ENCODE data around the gene ZNF614.
"Not testable (repeated sequence)": the region's sequence is repeated elsewhere in the genome, so short reads cannot be mapped to it uniquely, and the experiment has no call there.

ZNF614 gene

DNA sequence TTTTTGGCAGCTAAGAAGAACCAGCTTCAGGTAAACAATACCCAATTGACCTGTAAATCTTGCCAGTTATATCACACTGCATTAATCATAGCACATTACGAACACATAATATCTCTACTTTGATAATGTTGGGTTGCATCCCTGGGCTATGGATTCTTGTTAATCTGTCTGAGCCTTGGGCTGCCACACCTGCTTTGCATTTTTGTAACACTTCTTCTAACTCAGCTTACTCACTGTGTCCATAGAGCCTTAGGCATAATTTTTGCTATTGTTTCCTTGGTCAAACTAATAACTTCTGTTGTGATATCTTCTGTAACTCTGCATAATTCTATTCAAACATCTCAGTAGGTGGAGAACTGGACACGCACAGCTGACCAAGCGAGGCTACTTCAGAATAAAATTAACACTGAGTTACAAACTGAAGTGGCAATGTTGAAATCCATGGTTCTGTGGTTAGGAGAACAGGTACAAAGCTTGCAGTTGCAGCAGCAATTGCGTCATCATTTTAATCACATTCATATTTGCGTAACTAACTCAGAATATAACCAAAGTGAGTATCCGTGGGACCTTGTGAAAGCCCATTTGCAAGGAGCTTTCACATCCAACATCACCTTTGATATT lies 48.0 kb downstream of the ZNF614 start:
- Histone ChIP-seq H3K79me2 (ENCODE audit: low read length) (no peaks in the 10 kb centered on the region), H3K27ac (ENCODE audit: low read length) (no peak overlapping the region), H3K4me1 (ENCODE audit: low read length) (no peaks in the 10 kb centered on the region)

DNA sequence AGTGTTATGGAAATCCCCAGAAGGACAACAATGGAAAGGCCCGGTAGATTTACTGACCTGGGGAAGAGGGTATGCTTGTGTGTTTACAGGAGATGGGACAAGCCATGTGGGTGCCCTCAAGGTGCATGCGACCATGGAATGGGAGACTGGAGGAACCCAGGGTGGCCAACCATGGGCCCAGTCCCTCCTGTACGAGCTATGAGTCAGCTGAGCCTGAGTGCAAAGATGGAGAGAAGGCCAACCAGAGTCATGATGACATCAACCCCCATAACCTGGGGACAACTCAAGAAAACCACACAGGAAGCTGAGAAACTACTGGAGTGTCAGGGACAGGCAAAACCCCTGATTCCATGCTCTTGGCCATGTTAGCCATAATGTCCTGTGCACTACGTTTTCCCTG lies 49.3 kb downstream of the ZNF614 start:
- H3K4me1 ChIP-seq (ENCODE audit: low read length): no peaks in the 10 kb centered on the region
- no peak overlapping the region for H3K4me2 ChIP-seq (ENCODE audit: low read length)
- H3K79me2 ChIP-seq (ENCODE audit: low read length): no peaks in the 10 kb centered on the region
- H3K27ac ChIP-seq (ENCODE audit: low read length): no peak overlapping the region
- no peaks in the 10 kb centered on the region for H3K27me3 ChIP-seq (ENCODE audit: low read depth, low read length)
- no peak overlapping the region for H2AFZ ChIP-seq (ENCODE audit: low read depth, low read length)
- H3K4me3 ChIP-seq (ENCODE audit: low read length): no peak overlapping the region
- no peak overlapping the region for H3K9ac ChIP-seq (ENCODE audit: low read length)
- no peak for TF ChIP-seq EZH2phosphoT487 (IDR thresholded peaks at IDR 0.05; ENCODE audit: low read depth)
- TF ChIP-seq, protein P1, sequence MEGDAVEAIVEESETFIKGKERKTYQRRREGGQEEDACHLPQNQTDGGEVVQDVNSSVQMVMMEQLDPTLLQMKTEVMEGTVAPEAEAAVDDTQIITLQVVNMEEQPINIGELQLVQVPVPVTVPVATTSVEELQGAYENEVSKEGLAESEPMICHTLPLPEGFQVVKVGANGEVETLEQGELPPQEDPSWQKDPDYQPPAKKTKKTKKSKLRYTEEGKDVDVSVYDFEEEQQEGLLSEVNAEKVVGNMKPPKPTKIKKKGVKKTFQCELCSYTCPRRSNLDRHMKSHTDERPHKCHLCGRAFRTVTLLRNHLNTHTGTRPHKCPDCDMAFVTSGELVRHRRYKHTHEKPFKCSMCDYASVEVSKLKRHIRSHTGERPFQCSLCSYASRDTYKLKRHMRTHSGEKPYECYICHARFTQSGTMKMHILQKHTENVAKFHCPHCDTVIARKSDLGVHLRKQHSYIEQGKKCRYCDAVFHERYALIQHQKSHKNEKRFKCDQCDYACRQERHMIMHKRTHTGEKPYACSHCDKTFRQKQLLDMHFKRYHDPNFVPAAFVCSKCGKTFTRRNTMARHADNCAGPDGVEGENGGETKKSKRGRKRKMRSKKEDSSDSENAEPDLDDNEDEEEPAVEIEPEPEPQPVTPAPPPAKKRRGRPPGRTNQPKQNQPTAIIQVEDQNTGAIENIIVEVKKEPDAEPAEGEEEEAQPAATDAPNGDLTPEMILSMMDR (IDR thresholded peaks at IDR 0.05; ENCODE audit: low read depth, low read length): no peak
- H3K36me3 ChIP-seq (replicated peaks; ENCODE audit: low read depth, low read length): no peaks in the 10 kb centered on the region
- peaks cover 13% of the 10 kb centered on the region for H3K9me3 ChIP-seq (ENCODE audit: insufficient read depth, low read length)
- H4K20me1 ChIP-seq (ENCODE audit: insufficient read depth, low read length): no peaks in the 10 kb centered on the region

More for the DNA sequence above, 48.0 kb downstream of the ZNF614 start:
- Histone ChIP-seq H3K9ac (ENCODE audit: low read length) (no peak overlapping the region), H3K36me3 (replicated peaks; ENCODE audit: low read depth, low read length) (no peaks in the 10 kb centered on the region), H4K20me1 (ENCODE audit: insufficient read depth, low read length) (no peaks in the 10 kb centered on the region), H2AFZ (ENCODE audit: low read depth, low read length) (no peak overlapping the region), H3K4me3 (ENCODE audit: low read length) (no peak overlapping the region), H3K9me3 (ENCODE audit: insufficient read depth, low read length) (peaks cover 13% of the 10 kb centered on the region; the same call in 1 of the 2 replicates), H3K27me3 (ENCODE audit: low read depth, low read length) (no peaks in the 10 kb centered on the region), H3K4me2 (ENCODE audit: low read length) (no peak overlapping the region)
- TF ChIP-seq, protein P1 (IDR thresholded peaks at IDR 0.05; ENCODE audit: low read depth, low read length): no peak
- TF ChIP-seq EZH2phosphoT487 (IDR thresholded peaks at IDR 0.05; ENCODE audit: low read depth): no peak

DNA sequence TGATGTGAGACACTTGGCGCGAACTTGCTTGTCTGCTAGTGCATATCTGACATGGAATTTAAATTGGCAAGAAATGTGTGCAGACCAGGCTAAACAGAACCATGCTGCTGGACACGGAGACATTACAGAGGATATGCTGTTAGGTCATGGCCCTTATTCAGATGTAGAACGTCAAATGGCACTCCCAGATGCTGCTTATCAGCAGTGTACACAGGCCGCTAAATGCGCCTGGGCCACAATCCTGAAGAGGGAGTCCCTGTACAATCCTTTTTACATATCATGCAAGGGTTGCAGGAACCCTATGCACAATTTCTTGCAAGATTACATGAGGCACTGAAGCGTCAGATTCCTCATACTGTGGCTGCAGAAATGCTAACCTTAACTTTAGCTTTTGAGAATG lies 50.8 kb downstream of the ZNF614 start:
- H2AFZ ChIP-seq (ENCODE audit: low read depth, low read length): no peak overlapping the region
- H3K9ac ChIP-seq (ENCODE audit: low read length): no peak overlapping the region
- no peaks in the 10 kb centered on the region for H3K27me3 ChIP-seq (ENCODE audit: low read depth, low read length)
- peaks cover 18% of the 10 kb centered on the region for H3K9me3 ChIP-seq (ENCODE audit: insufficient read depth, low read length)
- no peaks in the 10 kb centered on the region for H4K20me1 ChIP-seq (ENCODE audit: insufficient read depth, low read length)
- H3K4me2 ChIP-seq (ENCODE audit: low read length): no peak overlapping the region
- no peak for TF ChIP-seq EZH2phosphoT487 (IDR thresholded peaks at IDR 0.05; ENCODE audit: low read depth)
- TF ChIP-seq, protein P1 (IDR thresholded peaks at IDR 0.05; ENCODE audit: low read depth, low read length): no peak
- no peaks in the 10 kb centered on the region for H3K4me1 ChIP-seq (ENCODE audit: low read length)
- H3K27ac ChIP-seq (ENCODE audit: low read length): no peak overlapping the region
- H3K79me2 ChIP-seq (ENCODE audit: low read length): no peaks in the 10 kb centered on the region
- H3K36me3 ChIP-seq (replicated peaks; ENCODE audit: low read depth, low read length): no peaks in the 10 kb centered on the region
- no peak overlapping the region for H3K4me3 ChIP-seq (ENCODE audit: low read length)

DNA sequence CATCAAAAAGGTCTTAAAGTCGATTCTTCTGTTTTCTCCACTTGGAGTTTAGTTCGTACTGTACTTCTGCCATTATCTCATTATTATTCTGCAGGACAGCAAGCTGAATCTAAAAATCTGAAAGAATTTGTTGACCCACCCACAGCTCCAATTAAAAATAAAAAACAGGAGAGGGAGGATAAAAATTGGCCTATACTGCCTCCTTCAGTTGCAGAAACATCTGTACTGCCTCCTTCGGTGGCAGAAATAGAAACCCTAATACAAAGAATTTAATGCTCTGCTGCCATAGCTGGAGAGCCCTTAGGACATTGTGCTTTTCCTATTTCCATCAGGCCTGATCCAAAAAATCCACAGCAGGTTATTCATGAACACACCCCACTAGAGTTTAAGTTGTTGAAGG lies 51.3 kb downstream of the ZNF614 start:
- Histone ChIP-seq H3K9ac (ENCODE audit: low read length) (no peak overlapping the region), H2AFZ (ENCODE audit: low read depth, low read length) (no peak overlapping the region), H3K9me3 (ENCODE audit: insufficient read depth, low read length) (peaks cover 18% of the 10 kb centered on the region), H3K4me3 (ENCODE audit: low read length) (no peak overlapping the region), H3K4me1 (ENCODE audit: low read length) (no peaks in the 10 kb centered on the region), H3K27ac (ENCODE audit: low read length) (no peak overlapping the region), H3K4me2 (ENCODE audit: low read length) (no peak overlapping the region), H3K27me3 (ENCODE audit: low read depth, low read length) (no peaks in the 10 kb centered on the region), H4K20me1 (ENCODE audit: insufficient read depth, low read length) (no peaks in the 10 kb centered on the region), H3K79me2 (ENCODE audit: low read length) (no peaks in the 10 kb centered on the region), H3K36me3 (replicated peaks; ENCODE audit: low read depth, low read length) (no peaks in the 10 kb centered on the region)
- TF ChIP-seq, protein P1 (IDR thresholded peaks at IDR 0.05; ENCODE audit: low read depth, low read length): no peak
- no peak for TF ChIP-seq EZH2phosphoT487 (IDR thresholded peaks at IDR 0.05; ENCODE audit: low read depth)

DNA sequence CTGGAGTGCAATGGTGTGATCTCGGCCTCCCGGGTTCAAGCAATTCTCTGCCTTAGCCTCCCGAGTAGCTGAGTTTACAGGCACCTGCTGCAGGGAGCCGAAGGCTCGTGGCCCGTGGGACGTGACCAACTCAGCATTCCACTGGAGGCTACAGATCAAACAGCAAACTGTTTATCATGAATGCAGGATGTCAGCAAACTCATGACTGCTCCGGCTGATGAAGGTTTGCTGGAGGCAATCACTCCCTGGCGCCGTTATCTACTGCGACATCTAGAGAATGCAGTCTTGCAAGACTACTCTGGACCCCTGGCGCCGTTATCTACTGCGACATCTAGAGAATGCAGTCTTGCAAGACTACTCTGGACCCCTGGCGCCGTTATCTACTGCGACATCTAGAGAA lies 52.4 kb downstream of the ZNF614 start:
- not testable (repeated sequence) for H3K27me3 ChIP-seq (ENCODE audit: low read depth, low read length); H3K4me1 ChIP-seq (ENCODE audit: low read length); H4K20me1 ChIP-seq (ENCODE audit: insufficient read depth, low read length); H3K4me3 ChIP-seq (ENCODE audit: low read length); H3K79me2 ChIP-seq (ENCODE audit: low read length); H3K27ac ChIP-seq (ENCODE audit: low read length); H3K4me2 ChIP-seq (ENCODE audit: low read length); H3K9ac ChIP-seq (ENCODE audit: low read length); H2AFZ ChIP-seq (ENCODE audit: low read depth, low read length); H3K36me3 ChIP-seq (replicated peaks; ENCODE audit: low read depth, low read length)
- peaks cover 23% of the 10 kb centered on the region for H3K9me3 ChIP-seq (ENCODE audit: insufficient read depth, low read length)
